Neural cell (in vitro differentiated cells): ENCODE results near the gene DIS3L. TPM values are rescaled to one million over a fixed set of nuclear protein-coding genes. Genes with fewer than 3 reads are reported as not detected.

Source experiments
- H2AFZ ChIP-seq: fragments of 200-600, 300-800 bp; sonication (generic), shearing (Covaris generic); 2 replicates; pipeline ENCODE4 v1.6.0; 2014; ENCODE audit warnings: low read depth, mild to moderate bottlenecking, antibody characterized with exemption, low read length, moderate library complexity
- H3F3A ChIP-seq: fragments of 200-600 bp; shearing (Covaris generic); 2 replicates; pipeline ENCODE4 v1.6.1; 2016; ENCODE audit warnings: mild to moderate bottlenecking, moderate library complexity, mixed read lengths, antibody characterized with exemption, low read length; ENCODE audit not compliant: insufficient read depth, poor library complexity, severe bottlenecking
- H3K27ac ChIP-seq: fragments of 200-600, 300-800 bp; sonication (generic), shearing (Covaris generic); 2 replicates; pipeline ENCODE4 v1.5.1; 2014; ENCODE audit warnings: mild to moderate bottlenecking, low read length, moderate library complexity
- H3K27me3 ChIP-seq: fragments of 300-800, 200-600 bp; sonication (generic), shearing (Covaris generic); 2 replicates; pipeline ENCODE4 v1.6.0; 2014; ENCODE audit warnings: mild to moderate bottlenecking, low read depth, low read length, moderate library complexity; ENCODE audit not compliant: insufficient read depth
- H3K36me3 ChIP-seq: fragments of 300-800, 200-600 bp; sonication (generic), shearing (Covaris generic); 2 replicates; pipeline ENCODE4 v1.5.1; 2014; ENCODE audit warnings: mild to moderate bottlenecking, antibody characterized with exemption, low read length, moderate library complexity; ENCODE audit not compliant: insufficient read depth
- H3K4me2 ChIP-seq: fragments of 300-800, 200-600 bp; sonication (generic), shearing (Covaris generic); 2 replicates; pipeline ENCODE4 v1.6.0; 2014; ENCODE audit warnings: mild to moderate bottlenecking, low read length
- H3K4me3 ChIP-seq: fragments of 300-800, 200-600 bp; sonication (generic), shearing (Covaris generic); 2 replicates; pipeline ENCODE4 v1.5.1; 2014; ENCODE audit warnings: mild to moderate bottlenecking, low read length, moderate library complexity
- H3K79me2 ChIP-seq: fragments of 200-600 bp; shearing (Covaris generic); replicated peaks from 2 replicates; pipeline ENCODE4 v1.6.0; 2014; ENCODE audit warnings: mild to moderate bottlenecking, low read length, moderate library complexity; ENCODE audit not compliant: insufficient read depth
- H3K9ac ChIP-seq: fragments of 300-800, 200-600 bp; sonication (generic), shearing (Covaris generic); 2 replicates; pipeline ENCODE4 v1.6.1; 2016; ENCODE audit warnings: mild to moderate bottlenecking, low read length, mixed read lengths
- H3K9me2 ChIP-seq: fragments of 200-600 bp; shearing (Covaris generic); 2 replicates; pipeline ENCODE4 v1.6.1; 2016; ENCODE audit warnings: mild to moderate bottlenecking, low read length, mixed read lengths; ENCODE audit not compliant: insufficient read depth
- H3K9me3 ChIP-seq: fragments of 200-600, 300-800 bp; sonication (generic), shearing (Covaris generic); 2 replicates; pipeline ENCODE4 v1.6.1; 2016; ENCODE audit warnings: mild to moderate bottlenecking, mixed run types, low read length, moderate library complexity, mixed read lengths
- H4K20me1 ChIP-seq: fragments of 200-600 bp; shearing (Covaris generic); 2 replicates; pipeline ENCODE4 v1.6.1; 2016; ENCODE audit warnings: mild to moderate bottlenecking, mixed run types; ENCODE audit not compliant: insufficient read depth
- EP300 ChIP-seq: fragments of 450-650 bp; conservative IDR thresholded peaks from 2 replicates; pipeline ENCODE4 v1.6.1; 2014; ENCODE audit warnings: antibody characterized with exemption, mild to moderate bottlenecking, moderate library complexity; ENCODE audit not compliant: poor library complexity, severe bottlenecking
- EZH2 ChIP-seq: fragments of 200-600, 300-800 bp; shearing (Covaris generic), sonication (generic); IDR thresholded peaks from 2 replicates; pipeline ENCODE4 v1.6.1; 2014; ENCODE audit warnings: antibody characterized with exemption, low read length, borderline replicate concordance, mild to moderate bottlenecking; ENCODE audit not compliant: insufficient read depth, poor library complexity, severe bottlenecking
- MXI1 ChIP-seq: fragments of 450-650 bp; conservative IDR thresholded peaks from 2 replicates; pipeline ENCODE4 v1.6.1; 2014; ENCODE audit warnings: antibody characterized with exemption, mild to moderate bottlenecking; ENCODE audit not compliant: poor library complexity, severe bottlenecking
- POLR2AphosphoS5 ChIP-seq: IDR thresholded peaks from 2 replicates; pipeline ENCODE4 v1.6.1; 2012
- RAD21 ChIP-seq: fragments of 450-650 bp; conservative IDR thresholded peaks from 2 replicates; pipeline ENCODE4 v1.6.1; 2014; ENCODE audit warnings: antibody characterized with exemption, mild to moderate bottlenecking, moderate library complexity
- SMC3 ChIP-seq: fragments of 450-650 bp; conservative IDR thresholded peaks from 2 replicates; pipeline ENCODE4 v1.6.1; 2014; ENCODE audit warnings: antibody characterized with exemption, mild to moderate bottlenecking, moderate library complexity; ENCODE audit not compliant: poor library complexity
- TAF1 ChIP-seq: IDR thresholded peaks from 2 replicates; pipeline ENCODE4 v1.6.1; 2012; ENCODE audit warnings: low read depth
- polyA plus RNA-seq: library from polyadenylated mRNA; depleted of rRNA; stranded (reverse); fragments of >200 nt; gene quantifications from 2 replicates; pipeline ENCODE4 v1.2.3, GENCODE V29; 2014
- TF ChIP-seq, protein P1 (sequence below): fragments of 450-650 bp; IDR thresholded peaks from 2 replicates; pipeline ENCODE4 v1.5.1; 2014; ENCODE audit warnings: antibody characterized with exemption, mild to moderate bottlenecking, moderate library complexity; ENCODE audit not compliant: poor library complexity, severe bottlenecking
- TF ChIP-seq, protein P2 (sequence below): IDR thresholded peaks from 2 replicates; pipeline ENCODE4 v1.6.1; 2012; ENCODE audit warnings: borderline replicate concordance

The DIS3L gene
- polyA plus RNA-seq, 1 donor from 2014 or later = 9.9 TPM

DNA sequence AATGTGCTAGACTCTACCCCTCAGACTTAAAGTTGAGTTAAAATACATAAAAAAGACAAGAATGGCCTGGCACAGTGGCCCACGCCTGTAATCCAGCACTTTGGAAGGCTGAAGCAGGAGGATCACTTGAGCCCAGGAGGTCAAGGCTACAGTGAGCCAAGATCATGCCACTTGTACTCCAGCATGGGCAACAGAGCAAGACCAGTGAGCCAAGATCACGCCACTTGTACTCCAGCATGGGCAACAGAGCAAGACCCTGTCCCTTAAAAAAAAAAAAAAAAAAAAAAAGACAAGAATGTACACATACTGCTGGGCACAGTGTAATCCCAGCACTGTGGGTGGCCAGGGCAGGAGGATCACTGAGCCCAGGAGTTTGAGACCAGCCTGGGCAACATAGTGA is 17.4 kb downstream of the DIS3L start:
- H3K4me2 ChIP-seq = no peak overlapping the region

DNA sequence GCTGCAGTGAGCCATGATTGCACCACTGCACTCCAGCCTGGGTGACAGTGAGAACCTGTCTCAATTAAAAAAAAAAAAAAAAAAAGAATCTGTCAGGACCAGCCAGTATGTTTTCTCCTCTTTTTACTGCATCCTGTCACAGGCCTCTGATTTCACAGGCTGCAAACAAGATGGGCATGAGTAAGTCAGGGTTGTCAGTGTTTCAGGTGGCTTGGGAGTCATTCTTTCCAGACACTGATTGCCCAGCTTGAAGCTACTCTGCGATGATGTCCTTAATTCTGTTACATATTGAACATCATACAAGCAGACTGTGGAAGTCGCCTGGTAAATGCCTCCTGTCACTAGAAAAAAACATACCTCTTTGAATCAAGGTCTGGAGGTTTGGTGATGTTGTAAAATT is 18.8 kb downstream of the DIS3L start:
- Histone ChIP-seq H4K20me1 (no peaks in the 10 kb centered on the region), H3K36me3 (no peaks in the 10 kb centered on the region), H3K9me2 (no peaks in the 10 kb centered on the region), H3K27me3 (no peaks in the 10 kb centered on the region), H3K9ac (no peak overlapping the region), H3F3A (no peaks in the 10 kb centered on the region), H3K4me2 (no peak overlapping the region), H3K9me3 (no peaks in the 10 kb centered on the region), H3K79me2 (no peaks in the 10 kb centered on the region), H3K27ac (no peak overlapping the region), H3K4me3 (no peak overlapping the region), H2AFZ (no peak overlapping the region)
- no peak for TF ChIP-seq MXI1
- TF ChIP-seq EZH2 = no peak
- TF ChIP-seq RAD21 = no peak
- no peak for TF ChIP-seq EP300
- TF ChIP-seq, protein P1, sequence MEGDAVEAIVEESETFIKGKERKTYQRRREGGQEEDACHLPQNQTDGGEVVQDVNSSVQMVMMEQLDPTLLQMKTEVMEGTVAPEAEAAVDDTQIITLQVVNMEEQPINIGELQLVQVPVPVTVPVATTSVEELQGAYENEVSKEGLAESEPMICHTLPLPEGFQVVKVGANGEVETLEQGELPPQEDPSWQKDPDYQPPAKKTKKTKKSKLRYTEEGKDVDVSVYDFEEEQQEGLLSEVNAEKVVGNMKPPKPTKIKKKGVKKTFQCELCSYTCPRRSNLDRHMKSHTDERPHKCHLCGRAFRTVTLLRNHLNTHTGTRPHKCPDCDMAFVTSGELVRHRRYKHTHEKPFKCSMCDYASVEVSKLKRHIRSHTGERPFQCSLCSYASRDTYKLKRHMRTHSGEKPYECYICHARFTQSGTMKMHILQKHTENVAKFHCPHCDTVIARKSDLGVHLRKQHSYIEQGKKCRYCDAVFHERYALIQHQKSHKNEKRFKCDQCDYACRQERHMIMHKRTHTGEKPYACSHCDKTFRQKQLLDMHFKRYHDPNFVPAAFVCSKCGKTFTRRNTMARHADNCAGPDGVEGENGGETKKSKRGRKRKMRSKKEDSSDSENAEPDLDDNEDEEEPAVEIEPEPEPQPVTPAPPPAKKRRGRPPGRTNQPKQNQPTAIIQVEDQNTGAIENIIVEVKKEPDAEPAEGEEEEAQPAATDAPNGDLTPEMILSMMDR = no peak
- TF ChIP-seq, protein P2, sequence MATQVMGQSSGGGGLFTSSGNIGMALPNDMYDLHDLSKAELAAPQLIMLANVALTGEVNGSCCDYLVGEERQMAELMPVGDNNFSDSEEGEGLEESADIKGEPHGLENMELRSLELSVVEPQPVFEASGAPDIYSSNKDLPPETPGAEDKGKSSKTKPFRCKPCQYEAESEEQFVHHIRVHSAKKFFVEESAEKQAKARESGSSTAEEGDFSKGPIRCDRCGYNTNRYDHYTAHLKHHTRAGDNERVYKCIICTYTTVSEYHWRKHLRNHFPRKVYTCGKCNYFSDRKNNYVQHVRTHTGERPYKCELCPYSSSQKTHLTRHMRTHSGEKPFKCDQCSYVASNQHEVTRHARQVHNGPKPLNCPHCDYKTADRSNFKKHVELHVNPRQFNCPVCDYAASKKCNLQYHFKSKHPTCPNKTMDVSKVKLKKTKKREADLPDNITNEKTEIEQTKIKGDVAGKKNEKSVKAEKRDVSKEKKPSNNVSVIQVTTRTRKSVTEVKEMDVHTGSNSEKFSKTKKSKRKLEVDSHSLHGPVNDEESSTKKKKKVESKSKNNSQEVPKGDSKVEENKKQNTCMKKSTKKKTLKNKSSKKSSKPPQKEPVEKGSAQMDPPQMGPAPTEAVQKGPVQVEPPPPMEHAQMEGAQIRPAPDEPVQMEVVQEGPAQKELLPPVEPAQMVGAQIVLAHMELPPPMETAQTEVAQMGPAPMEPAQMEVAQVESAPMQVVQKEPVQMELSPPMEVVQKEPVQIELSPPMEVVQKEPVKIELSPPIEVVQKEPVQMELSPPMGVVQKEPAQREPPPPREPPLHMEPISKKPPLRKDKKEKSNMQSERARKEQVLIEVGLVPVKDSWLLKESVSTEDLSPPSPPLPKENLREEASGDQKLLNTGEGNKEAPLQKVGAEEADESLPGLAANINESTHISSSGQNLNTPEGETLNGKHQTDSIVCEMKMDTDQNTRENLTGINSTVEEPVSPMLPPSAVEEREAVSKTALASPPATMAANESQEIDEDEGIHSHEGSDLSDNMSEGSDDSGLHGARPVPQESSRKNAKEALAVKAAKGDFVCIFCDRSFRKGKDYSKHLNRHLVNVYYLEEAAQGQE = no peak
- no peak for TF ChIP-seq POLR2AphosphoS5
- TF ChIP-seq TAF1 = no peak
- no peak for TF ChIP-seq SMC3

More for the DNA sequence above, 17.4 kb downstream of the DIS3L start:
- H3K4me3 ChIP-seq = no peak overlapping the region
- no peaks in the 10 kb centered on the region for H3F3A ChIP-seq
- H3K9ac ChIP-seq = no peak overlapping the region
- no peaks in the 10 kb centered on the region for H3K79me2 ChIP-seq
- H3K9me2 ChIP-seq = no peaks in the 10 kb centered on the region
- TF ChIP-seq POLR2AphosphoS5 (no peak), SMC3 (no peak), TAF1 (no peak), MXI1 (no peak), RAD21 (no peak), EZH2 (no peak), EP300 (no peak)
- TF ChIP-seq, protein P2 = no peak
- TF ChIP-seq, protein P1 = no peak
- no peaks in the 10 kb centered on the region for H3K27me3 ChIP-seq
- H4K20me1 ChIP-seq = no peaks in the 10 kb centered on the region
- no peak overlapping the region for H2AFZ ChIP-seq
- H3K27ac ChIP-seq = no peak overlapping the region
- no peaks in the 10 kb centered on the region for H3K36me3 ChIP-seq
- no peaks in the 10 kb centered on the region for H3K9me3 ChIP-seq
